GM20000 (cell line): ENCODE measurements around the gene PLEKHG4B.

Experiments used
- DNase-seq: peaks from one replicate; pipeline ENCODE4 v3.0.0; 2012; ENCODE audit warnings: low spot score
- CTCF ChIP-seq: IDR thresholded peaks from 2 replicates; pipeline ENCODE4 v1.5.1; 2012; ENCODE audit warnings: mild to moderate bottlenecking, control low read depth; ENCODE audit errors: extremely low read depth, missing control alignments

The PLEKHG4B gene

GRCh38 chr5:83029-83428 is 8.9 kb upstream of the PLEKHG4B start:
- no peak for TF ChIP-seq CTCF

GRCh38 chr5:85334-85995 is 6.5 kb upstream of the PLEKHG4B start:
- no peak for TF ChIP-seq CTCF
- DNase-seq: no peak

More at GRCh38 chr5:83029-83428, 8.9 kb upstream of the PLEKHG4B start:
- no peak for DNase-seq

GRCh38 chr5:89337-90286 is 2.4 kb upstream of the PLEKHG4B start:
- TF ChIP-seq CTCF: no peak
- no peak for DNase-seq

DNA sequence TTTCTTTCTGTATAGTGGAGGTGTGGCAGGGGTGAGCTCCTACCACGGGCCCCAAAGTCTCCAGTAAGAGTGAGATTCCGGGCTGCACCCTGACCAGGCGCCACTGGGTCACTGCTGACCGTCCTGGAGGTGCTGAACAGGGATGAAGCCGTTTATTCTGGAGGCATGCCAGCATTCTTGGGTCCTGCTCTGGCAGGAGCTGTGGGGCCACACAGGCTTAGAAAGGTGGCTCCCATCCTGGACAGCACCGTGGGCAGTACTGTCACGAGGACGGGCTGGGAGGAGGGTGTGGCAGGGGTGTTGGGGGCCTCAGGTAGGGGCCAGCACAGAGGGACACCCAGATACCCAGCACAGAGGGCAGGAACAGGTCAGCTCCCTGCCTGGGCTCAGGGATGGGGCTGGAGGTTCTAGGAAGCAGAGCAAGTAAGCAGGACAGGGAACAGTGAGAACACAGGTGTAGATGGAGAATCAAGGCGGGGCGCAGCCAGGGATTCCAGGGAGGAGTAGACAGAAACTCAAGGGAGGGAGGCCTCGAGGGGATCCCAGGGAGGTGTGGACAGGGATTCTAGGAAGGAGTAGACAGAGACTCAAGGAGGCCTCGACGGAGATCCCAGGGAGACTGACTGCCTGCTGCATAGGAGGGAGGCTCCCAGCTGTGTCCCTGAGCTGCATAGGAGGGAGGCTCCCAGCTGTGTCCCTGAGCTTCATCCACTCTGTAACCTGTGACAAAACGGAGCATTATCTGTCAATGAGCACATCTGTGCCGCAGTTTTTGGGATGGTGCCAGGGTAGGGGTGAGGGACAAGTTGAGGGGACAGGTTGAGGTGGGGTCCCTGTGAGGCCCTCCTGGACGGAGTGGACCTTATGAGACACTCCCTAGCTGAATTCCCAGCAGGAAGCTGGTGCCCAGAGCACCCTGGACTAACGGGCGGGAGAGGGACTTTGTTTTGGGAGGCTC is 1.1 kb upstream of the PLEKHG4B start:
- DNase-seq: peak; percentile 41
- no peak for TF ChIP-seq CTCF

DNA sequence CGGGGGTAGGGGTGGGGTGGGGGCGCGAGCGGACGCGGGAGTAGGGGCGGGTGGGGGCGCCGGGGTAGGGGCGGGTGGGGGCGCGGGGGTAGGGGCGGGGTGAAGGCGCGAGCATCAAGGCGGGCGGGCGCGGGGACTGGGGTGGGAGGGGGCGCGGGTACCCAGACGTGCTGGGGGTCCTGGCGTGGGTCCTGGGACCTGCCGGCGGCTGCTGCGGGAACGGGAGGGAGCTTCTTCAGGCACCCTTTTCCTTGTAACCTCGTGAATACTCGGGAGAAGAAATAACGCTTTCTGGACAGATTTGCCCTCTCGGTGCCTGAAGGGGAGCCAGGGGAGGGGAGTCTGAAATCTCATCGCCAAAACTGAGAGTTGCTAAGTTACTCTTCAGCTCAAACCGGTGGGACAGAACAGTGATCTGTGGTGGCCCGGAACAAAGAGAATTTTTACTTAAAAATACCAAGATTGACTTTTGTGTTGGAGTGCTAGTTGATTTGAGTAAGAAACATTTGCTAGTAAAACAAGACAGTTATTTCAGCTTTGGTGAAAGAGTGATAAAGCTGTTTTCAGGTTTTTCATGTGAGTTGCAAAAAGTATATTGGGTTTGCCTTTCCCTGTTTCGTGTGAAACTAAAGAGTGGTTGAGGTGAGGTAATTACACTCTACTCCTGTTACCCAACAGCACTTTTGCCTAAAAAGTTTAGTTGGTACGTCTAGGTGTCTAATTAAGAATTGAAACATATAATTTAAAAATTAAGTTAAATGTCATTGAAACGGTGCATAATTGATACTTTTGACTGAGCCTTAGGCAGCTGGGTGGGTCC is 643 bp downstream of the PLEKHG4B start:
- TF ChIP-seq CTCF: no peak
- peak; percentile 54 for DNase-seq

DNA sequence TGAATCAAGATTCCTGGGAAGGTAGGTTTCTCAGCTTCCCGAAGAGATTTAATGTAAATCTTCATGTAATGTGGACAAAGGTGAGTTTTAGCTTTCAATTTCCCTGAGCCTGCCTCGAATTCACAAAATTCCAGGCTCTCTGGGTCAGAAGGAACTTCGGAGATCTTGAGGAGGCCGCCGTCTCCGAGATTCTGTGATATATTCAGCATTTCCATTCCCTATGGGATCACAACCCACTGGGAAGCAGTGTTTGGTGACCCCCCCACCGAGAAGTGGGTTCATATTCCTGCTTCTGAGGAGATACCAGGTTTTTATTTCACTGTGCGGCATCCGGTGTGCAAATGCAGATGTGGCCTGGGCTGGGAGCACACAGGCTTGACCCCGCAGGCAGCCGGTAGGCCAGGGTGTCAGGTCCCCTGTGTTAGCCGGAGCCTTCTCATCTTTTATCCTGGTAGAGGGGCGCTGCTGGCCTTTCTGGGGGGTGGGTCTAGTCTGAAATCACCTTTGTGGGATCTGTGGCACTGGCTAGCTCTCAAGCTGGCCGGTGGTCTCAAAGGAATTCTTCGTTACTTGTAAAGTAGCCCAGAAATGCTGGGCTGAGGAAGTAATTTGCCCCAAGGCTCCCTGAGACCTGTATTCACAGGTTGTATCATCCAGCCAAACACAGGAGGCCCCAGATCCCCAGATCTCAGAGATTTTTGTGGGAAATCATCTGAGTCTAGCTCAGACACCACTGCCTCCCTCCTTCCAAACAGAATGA is 1.4 kb downstream of the PLEKHG4B start:
- DNase-seq: peak; percentile 18
- TF ChIP-seq CTCF: no peak
